ENCODE measurements around the gene EFCC1. TPM values are rescaled to one million over a fixed set of nuclear protein-coding genes. Genes with fewer than 3 reads are reported as not detected.

EFCC1 gene
- total RNA-seq, 1 experiment from 2014 or later, result 0.24 TPM

- Histone ChIP-seq H3K9me2 (ENCODE audit: insufficient read depth) (no peaks in the 10 kb centered on the region), H3K27ac (no peak overlapping the region), H3F3A (ENCODE audit: insufficient read depth, low read depth) (no peaks in the 10 kb centered on the region), H3K4me3 (no peak overlapping the region), H3K27me3 (ENCODE audit: insufficient read depth, low read depth) (peaks cover 3% of the 10 kb centered on the region; the same call in 1 of the 2 replicates), H3K79me2 (ENCODE audit: low read depth) (no peaks in the 10 kb centered on the region), H3K36me3 (ENCODE audit: low read depth) (no peaks in the 10 kb centered on the region), H4K20me1 (ENCODE audit: insufficient read depth) (no peaks in the 10 kb centered on the region), H3K4me2 (no peak overlapping the region), H2AFZ (no peak overlapping the region), H3K9me3 (ENCODE audit: insufficient read depth, low read depth) (no peaks in the 10 kb centered on the region), H3K4me1 (replicated peaks; ENCODE audit: insufficient read depth) (no peaks in the 10 kb centered on the region)
- ChIA-PET POLR2A (ENCODE audit: unreplicated experiment) (no interaction called here), CTCF (no interaction called here)
- BruUV-seq (replicated peaks), result no TSS peak
- intact Hi-C loops (cut with micrococcal nuclease; ENCODE audit: unreplicated experiment), result no loop called here
- DNase-seq, result no peak
- TF ChIP-seq EZH2 (IDR thresholded peaks at IDR 0.05; ENCODE audit: low read depth) (no peak), CTCF (conservative IDR thresholded peaks at IDR 0.05) (no peak)
Measured at GRCh38 chr3:129070086-129070885, 69.2 kb downstream of the EFCC1 start.

- intact Hi-C loops (cut with micrococcal nuclease; ENCODE audit: unreplicated experiment), result no loop called here
- BruUV-seq (replicated peaks), result no TSS peak
- H3K4me2 ChIP-seq, result no peak overlapping the region
- no peaks in the 10 kb centered on the region for H3K36me3 ChIP-seq (ENCODE audit: low read depth)
- no peak overlapping the region for H3K27ac ChIP-seq
- H3K27me3 ChIP-seq (ENCODE audit: insufficient read depth, low read depth), result no peaks in the 10 kb centered on the region
- no peak overlapping the region for H3K4me3 ChIP-seq
- no peaks in the 10 kb centered on the region for H3K79me2 ChIP-seq (ENCODE audit: low read depth)
- H3K9me3 ChIP-seq (ENCODE audit: insufficient read depth, low read depth), result no peaks in the 10 kb centered on the region
- no peaks in the 10 kb centered on the region for H4K20me1 ChIP-seq (ENCODE audit: insufficient read depth)
- ChIA-PET POLR2A (ENCODE audit: unreplicated experiment) (interaction anchor here (0.6 kb wide), 1 partner anchor 41 kb away, joined by 3 read pairs; no protein-coding TSS in a partner anchor), CTCF (no interaction called here)
- H3F3A ChIP-seq (ENCODE audit: insufficient read depth, low read depth), result no peaks in the 10 kb centered on the region
- H2AFZ ChIP-seq, result no peak overlapping the region
- no peaks in the 10 kb centered on the region for H3K9me2 ChIP-seq (ENCODE audit: insufficient read depth)
- no peak for TF ChIP-seq EZH2 (IDR thresholded peaks at IDR 0.05; ENCODE audit: low read depth)
- no peak for TF ChIP-seq CTCF (conservative IDR thresholded peaks at IDR 0.05)
- DNase-seq, result no peak
- no peaks in the 10 kb centered on the region for H3K4me1 ChIP-seq (replicated peaks; ENCODE audit: insufficient read depth)
Measured at GRCh38 chr3:129077222-129077621, 76.1 kb downstream of the EFCC1 start.

- H4K20me1 ChIP-seq (ENCODE audit: insufficient read depth), result no peaks in the 10 kb centered on the region
- no peak overlapping the region for H3K27ac ChIP-seq
- H3K9me3 ChIP-seq (ENCODE audit: insufficient read depth, low read depth), result no peaks in the 10 kb centered on the region
- no peak overlapping the region for H2AFZ ChIP-seq
- H3K9me2 ChIP-seq (ENCODE audit: insufficient read depth), result no peaks in the 10 kb centered on the region
- no peaks in the 10 kb centered on the region for H3K4me1 ChIP-seq (replicated peaks; ENCODE audit: insufficient read depth)
- no peak overlapping the region for H3K4me3 ChIP-seq
- H3K27me3 ChIP-seq (ENCODE audit: insufficient read depth, low read depth), result no peaks in the 10 kb centered on the region
- DNase-seq, result no peak
- ChIA-PET POLR2A (ENCODE audit: unreplicated experiment) (interaction anchor here (0.9 kb wide), 1 partner anchor 62 kb away, joined by 3 read pairs; no protein-coding TSS in a partner anchor), CTCF (no interaction called here)
- TF ChIP-seq EZH2 (IDR thresholded peaks at IDR 0.05; ENCODE audit: low read depth), result no peak
- TF ChIP-seq CTCF (conservative IDR thresholded peaks at IDR 0.05), result no peak
- no peak overlapping the region for H3K4me2 ChIP-seq
- intact Hi-C loops (cut with micrococcal nuclease; ENCODE audit: unreplicated experiment), result no loop called here
- no peaks in the 10 kb centered on the region for H3K36me3 ChIP-seq (ENCODE audit: low read depth)
- H3F3A ChIP-seq (ENCODE audit: insufficient read depth, low read depth), result no peaks in the 10 kb centered on the region
- H3K79me2 ChIP-seq (ENCODE audit: low read depth), result no peaks in the 10 kb centered on the region
- no TSS peak for BruUV-seq (replicated peaks)
Measured at GRCh38 chr3:129078510-129078909, 77.4 kb downstream of the EFCC1 start.

Measured in PC-9 (cell line).